ENCODE measurements around the gene GIMAP7.

DNA sequence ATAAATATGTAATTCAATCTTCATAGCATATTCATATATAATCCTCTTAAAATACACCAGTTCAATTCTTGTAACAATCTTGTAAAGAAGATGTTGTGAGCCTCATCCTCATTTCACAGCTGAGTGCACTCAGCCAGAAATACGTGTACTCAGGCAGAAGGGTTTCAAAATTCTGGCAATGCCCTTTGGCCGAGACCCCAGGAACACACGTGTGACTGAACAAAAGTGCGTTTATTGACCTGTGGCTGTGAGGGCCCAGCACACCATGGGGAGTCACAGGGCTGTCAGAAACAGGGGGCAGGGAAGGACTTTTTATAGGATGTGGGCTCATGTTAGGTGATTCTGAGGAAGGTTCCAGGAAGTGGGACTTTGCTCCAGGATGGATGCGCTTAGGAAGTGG lies 42.8 kb upstream of the GIMAP7 start:
- TF ChIP-seq POLR2A (IDR thresholded peaks at IDR 0.05) = no peak
- TF ChIP-seq, protein P1, sequence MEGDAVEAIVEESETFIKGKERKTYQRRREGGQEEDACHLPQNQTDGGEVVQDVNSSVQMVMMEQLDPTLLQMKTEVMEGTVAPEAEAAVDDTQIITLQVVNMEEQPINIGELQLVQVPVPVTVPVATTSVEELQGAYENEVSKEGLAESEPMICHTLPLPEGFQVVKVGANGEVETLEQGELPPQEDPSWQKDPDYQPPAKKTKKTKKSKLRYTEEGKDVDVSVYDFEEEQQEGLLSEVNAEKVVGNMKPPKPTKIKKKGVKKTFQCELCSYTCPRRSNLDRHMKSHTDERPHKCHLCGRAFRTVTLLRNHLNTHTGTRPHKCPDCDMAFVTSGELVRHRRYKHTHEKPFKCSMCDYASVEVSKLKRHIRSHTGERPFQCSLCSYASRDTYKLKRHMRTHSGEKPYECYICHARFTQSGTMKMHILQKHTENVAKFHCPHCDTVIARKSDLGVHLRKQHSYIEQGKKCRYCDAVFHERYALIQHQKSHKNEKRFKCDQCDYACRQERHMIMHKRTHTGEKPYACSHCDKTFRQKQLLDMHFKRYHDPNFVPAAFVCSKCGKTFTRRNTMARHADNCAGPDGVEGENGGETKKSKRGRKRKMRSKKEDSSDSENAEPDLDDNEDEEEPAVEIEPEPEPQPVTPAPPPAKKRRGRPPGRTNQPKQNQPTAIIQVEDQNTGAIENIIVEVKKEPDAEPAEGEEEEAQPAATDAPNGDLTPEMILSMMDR (IDR thresholded peaks at IDR 0.05) = no peak
